GM12872 (cell line): ENCODE data around the gene RHOBTB1.

ENCODE experiments used
- CTCF ChIP-seq: IDR thresholded peaks from 3 replicates; pipeline ENCODE4 v1.5.1; 2011; ENCODE audit warnings: low read depth, mild to moderate bottlenecking, low read length, moderate library complexity; ENCODE audit not compliant: insufficient read depth

Gene RHOBTB1

GRCh38 chr10:60954035-60954434 lies 10.1 kb upstream of the RHOBTB1 start:
- TF ChIP-seq CTCF: no peak

GRCh38 chr10:60953420-60953819 lies 9.4 kb upstream of the RHOBTB1 start:
- no peak for TF ChIP-seq CTCF

- TF ChIP-seq CTCF: no peak
These were observed 8.8 kb upstream of the RHOBTB1 start for GRCh38 chr10:60952846-60953220.

- no peak for TF ChIP-seq CTCF
These were observed 8.3 kb upstream of the RHOBTB1 start for GRCh38 chr10:60952067-60952845.

GRCh38 chr10:60951272-60951724 lies 7.3 kb upstream of the RHOBTB1 start:
- TF ChIP-seq CTCF: no peak

- no peak for TF ChIP-seq CTCF
These were observed 6.3 kb upstream of the RHOBTB1 start for GRCh38 chr10:60950300-60950699.

GRCh38 chr10:60948851-60949250 lies 4.9 kb upstream of the RHOBTB1 start:
- TF ChIP-seq CTCF: no peak

- TF ChIP-seq CTCF: no peak
These were observed 919 bp upstream of the RHOBTB1 start for GRCh38 chr10:60944910-60945297.
